CD4-positive, alpha-beta T cell treated with Interleukin-2 at 100 ng/mL for 4 hours (primary cell): Measurements from ENCODE around the gene PHKB.
"Not testable (repeated sequence)": the region's sequence is repeated elsewhere in the genome, so short reads cannot be mapped to it uniquely, and the experiment has no call there.

Source experiments
- DNase-seq: peaks from one replicate; pipeline ENCODE4 v3.0.0-alpha.2; 2020; ENCODE audit warnings: low spot score

PHKB gene

GRCh38 chr16:47626246-47626645 is 165.1 kb downstream of the PHKB start:
- no peak for DNase-seq

GRCh38 chr16:47627085-47627639 is 166.0 kb downstream of the PHKB start:
- no peak for DNase-seq

GRCh38 chr16:47627721-47628120 is 166.6 kb downstream of the PHKB start:
- no peak for DNase-seq

GRCh38 chr16:47631131-47631530 is 170.0 kb downstream of the PHKB start:
- DNase-seq = no peak

GRCh38 chr16:47634126-47634525 is 173.0 kb downstream of the PHKB start:
- no peak for DNase-seq

GRCh38 chr16:47634727-47635126 is 173.6 kb downstream of the PHKB start:
- DNase-seq = no peak

GRCh38 chr16:47636501-47637099 is 175.5 kb downstream of the PHKB start:
- DNase-seq = no peak

- DNase-seq = no peak
Observed at GRCh38 chr16:47638175-47638574, 177.0 kb downstream of the PHKB start.

GRCh38 chr16:47640661-47641060 is 179.5 kb downstream of the PHKB start:
- DNase-seq = no peak

GRCh38 chr16:47643323-47644000 is 182.3 kb downstream of the PHKB start:
- DNase-seq = peak; percentile 22

- DNase-seq = no peak
Observed at GRCh38 chr16:47644166-47644565, 183.0 kb downstream of the PHKB start.

GRCh38 chr16:47644661-47645060 is 183.5 kb downstream of the PHKB start:
- DNase-seq = no peak

GRCh38 chr16:47646914-47647313 is 185.8 kb downstream of the PHKB start:
- DNase-seq = no peak

GRCh38 chr16:47657032-47657431 is 195.9 kb downstream of the PHKB start:
- no peak for DNase-seq

GRCh38 chr16:47657977-47658376 is 196.8 kb downstream of the PHKB start:
- no peak for DNase-seq

GRCh38 chr16:47660540-47660939 is 199.4 kb downstream of the PHKB start:
- no peak for DNase-seq

GRCh38 chr16:47664653-47665325 is 203.7 kb downstream of the PHKB start:
- no peak for DNase-seq

- DNase-seq = no peak
Observed at GRCh38 chr16:47666434-47666833, 205.3 kb downstream of the PHKB start.

- no peak for DNase-seq
Observed at GRCh38 chr16:47667956-47668355, 206.8 kb downstream of the PHKB start.

GRCh38 chr16:47672475-47672874 is 211.3 kb downstream of the PHKB start:
- no peak for DNase-seq

GRCh38 chr16:47676635-47677177 is 215.6 kb downstream of the PHKB start:
- DNase-seq = no peak

- DNase-seq = not testable (repeated sequence)
Observed at GRCh38 chr16:47681571-47681970, 220.4 kb downstream of the PHKB start.

- DNase-seq = no peak
Observed at GRCh38 chr16:47687694-47688093, 226.6 kb downstream of the PHKB start.
